Limb (tissue), 2 donors: ENCODE data around the gene DLX4.
A peak's percentile ranks its signal among the peaks of the same experiment; 100 is the strongest.

Source experiments
- DNase-seq, 2 donors: peaks; one replicate each; pipeline ENCODE4 v3.0.0-alpha.2; 2016; ENCODE audit errors: extremely low spot score in 2 of 2

DLX4 gene

GRCh38 chr17:50003911-50004310, 34.9 kb downstream of the DLX4 start:
- no peak for DNase-seq

- no peak for DNase-seq
Measured at GRCh38 chr17:50009282-50009681, 40.3 kb downstream of the DLX4 start.

- no peak for DNase-seq
Measured at GRCh38 chr17:50013079-50013478, 44.1 kb downstream of the DLX4 start.

GRCh38 chr17:50014471-50015088, 45.6 kb downstream of the DLX4 start:
- DNase-seq, result no peak

GRCh38 chr17:50015146-50015545, 46.2 kb downstream of the DLX4 start:
- no peak for DNase-seq

GRCh38 chr17:50018909-50019308, 49.9 kb downstream of the DLX4 start:
- no peak for DNase-seq

DNA sequence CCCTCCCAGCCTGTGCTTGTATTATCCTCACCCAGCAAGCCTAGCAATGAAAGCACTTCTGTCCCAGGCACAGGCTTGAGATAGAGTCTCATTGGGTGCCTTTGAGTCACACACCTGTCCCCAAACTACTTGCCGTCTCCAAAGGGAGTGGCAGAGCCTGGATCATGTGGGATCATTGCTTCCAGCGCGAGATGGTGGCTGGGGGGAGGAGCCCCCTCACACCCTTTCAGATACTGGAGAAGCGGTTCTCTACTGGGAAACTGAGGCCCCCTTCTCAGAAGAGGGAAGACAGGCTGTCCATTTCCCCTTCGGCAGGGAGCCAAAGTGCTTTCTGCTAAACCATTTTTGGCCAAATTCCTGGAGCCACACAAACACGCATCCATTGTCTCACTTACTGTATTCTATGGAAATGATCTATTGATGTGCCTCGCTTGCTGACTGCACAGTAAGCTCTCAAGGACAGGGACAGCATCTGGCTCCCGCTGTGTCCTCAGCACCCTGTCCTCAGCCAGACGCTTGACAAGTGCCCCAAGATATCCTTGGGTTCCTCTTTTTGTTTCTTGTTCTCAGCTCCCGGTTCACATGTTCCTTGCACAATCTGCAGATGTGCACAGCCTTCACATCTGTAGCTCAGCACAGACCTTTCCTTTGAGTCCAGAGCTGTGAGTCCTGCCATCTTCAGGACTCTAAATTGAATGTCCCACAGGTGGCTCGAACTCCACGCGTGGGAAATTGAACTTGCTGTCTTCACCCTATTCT, 52.0 kb downstream of the DLX4 start:
- DNase-seq, result no peak

DNA sequence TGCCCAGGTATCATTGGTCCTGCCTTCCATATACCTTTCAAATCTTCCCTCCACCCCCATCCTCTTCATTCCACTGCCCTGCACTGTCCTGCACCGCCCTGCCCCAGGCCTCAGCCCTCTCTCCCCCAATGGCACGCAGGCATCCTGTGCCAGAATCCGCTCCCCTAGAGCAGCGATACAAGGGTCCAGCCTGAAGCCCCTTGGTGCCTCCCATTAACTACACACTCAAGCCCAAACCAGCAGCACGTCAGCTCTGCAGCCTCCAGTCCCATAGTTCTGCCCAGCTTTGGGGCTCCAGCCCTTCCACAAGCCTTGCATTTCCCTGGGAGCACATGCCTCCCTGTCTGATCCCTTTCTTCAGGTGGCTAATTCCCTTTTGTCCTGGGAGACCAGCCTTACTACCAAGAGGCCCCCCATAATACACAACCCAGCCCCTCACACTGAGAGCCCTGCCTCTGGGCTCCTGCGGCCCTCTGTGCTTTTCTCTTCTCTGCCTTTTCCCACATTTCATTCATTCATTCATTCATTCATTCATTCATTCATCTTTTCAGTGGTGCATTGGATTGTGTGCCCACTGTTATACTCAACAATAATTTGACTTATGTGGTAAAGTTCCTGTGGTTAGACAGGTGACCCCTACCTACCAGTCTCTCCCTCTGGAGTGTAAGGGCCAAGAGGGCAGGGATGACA, 52.8 kb downstream of the DLX4 start:
- peak in 1 of 2 donors; percentile 24 for DNase-seq

- DNase-seq, result no peak
Measured at GRCh38 chr17:50022463-50023130, 53.6 kb downstream of the DLX4 start.

GRCh38 chr17:50023520-50023919, 54.5 kb downstream of the DLX4 start:
- DNase-seq, result no peak
